Measurements from ENCODE around the gene DGKI. TPM values are rescaled to one million over a fixed set of nuclear protein-coding genes. Genes with fewer than 3 reads are reported as not detected.

The DGKI gene
- total and polyA plus RNA-seq, 10 donors = 0.03 to 1.0 (median 0.45) TPM

DNA sequence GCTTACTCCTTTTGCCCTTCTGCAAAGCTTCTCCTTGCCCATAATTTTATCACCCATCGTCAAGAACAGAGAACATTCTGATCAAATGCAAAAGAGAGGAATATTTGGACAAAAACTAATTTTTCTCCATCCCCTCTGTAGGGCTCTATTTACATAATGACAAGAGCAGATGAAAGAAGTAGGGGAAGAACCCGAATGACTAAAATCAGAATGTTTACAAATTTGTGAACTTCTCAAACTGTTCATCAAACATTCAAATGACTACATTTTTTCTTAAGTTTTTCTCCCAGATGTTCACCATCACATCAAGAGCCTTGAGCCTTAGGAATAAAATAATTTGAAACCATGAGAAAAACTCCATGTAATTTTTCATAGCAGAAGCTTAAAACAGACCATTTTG, 119.4 kb downstream of the DGKI start:
- no peak for TF ChIP-seq POLR2AphosphoS5 (IDR thresholded peaks at IDR 0.05)
- no peak for TF ChIP-seq POLR2A (IDR thresholded peaks at IDR 0.05)
- TF ChIP-seq, protein P1, sequence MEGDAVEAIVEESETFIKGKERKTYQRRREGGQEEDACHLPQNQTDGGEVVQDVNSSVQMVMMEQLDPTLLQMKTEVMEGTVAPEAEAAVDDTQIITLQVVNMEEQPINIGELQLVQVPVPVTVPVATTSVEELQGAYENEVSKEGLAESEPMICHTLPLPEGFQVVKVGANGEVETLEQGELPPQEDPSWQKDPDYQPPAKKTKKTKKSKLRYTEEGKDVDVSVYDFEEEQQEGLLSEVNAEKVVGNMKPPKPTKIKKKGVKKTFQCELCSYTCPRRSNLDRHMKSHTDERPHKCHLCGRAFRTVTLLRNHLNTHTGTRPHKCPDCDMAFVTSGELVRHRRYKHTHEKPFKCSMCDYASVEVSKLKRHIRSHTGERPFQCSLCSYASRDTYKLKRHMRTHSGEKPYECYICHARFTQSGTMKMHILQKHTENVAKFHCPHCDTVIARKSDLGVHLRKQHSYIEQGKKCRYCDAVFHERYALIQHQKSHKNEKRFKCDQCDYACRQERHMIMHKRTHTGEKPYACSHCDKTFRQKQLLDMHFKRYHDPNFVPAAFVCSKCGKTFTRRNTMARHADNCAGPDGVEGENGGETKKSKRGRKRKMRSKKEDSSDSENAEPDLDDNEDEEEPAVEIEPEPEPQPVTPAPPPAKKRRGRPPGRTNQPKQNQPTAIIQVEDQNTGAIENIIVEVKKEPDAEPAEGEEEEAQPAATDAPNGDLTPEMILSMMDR (IDR thresholded peaks at IDR 0.05 in 8 of 11, conservative IDR thresholded peaks at IDR 0.05 in 3 of 11) = no peak
- DNase-seq = no peak
- H3K4me1 ChIP-seq = no peaks in the 10 kb centered on the region
- no peak overlapping the region for H3K27ac ChIP-seq
- 63 to 83% (median 75%) methylated on average over 2 of the region's 2 CpGs for WGBS, 5 donors
- H3K27me3 ChIP-seq (replicated peaks in 1 of 7) = no peaks in the 10 kb centered on the region
- no peaks in the 10 kb centered on the region for H3K36me3 ChIP-seq
- intact Hi-C loops (cut with DNase I; ENCODE audit: low total_unique reads) = no loop called here
- H3K9me3 ChIP-seq = no peaks in the 10 kb centered on the region
- no peak overlapping the region for H3K4me3 ChIP-seq

DNA sequence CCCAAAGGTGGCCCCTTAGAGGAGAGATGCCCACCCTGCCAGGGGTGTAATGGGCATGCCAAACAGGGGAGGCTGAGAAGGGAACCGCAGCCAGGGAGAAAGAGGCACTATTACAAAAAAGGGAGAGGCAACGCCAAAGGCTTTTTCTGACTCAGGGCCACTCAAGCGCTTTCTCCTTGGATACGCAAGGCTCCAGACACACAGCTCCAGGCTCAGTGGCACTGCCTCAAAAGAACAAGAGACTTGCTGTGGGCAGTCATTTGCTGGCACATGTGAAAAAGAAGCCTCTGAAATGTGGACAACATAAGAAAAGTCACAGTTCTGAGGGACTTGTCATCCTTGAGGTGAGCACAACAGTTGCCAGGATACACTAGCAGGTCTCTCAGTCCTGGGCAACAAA, 128.4 kb downstream of the DGKI start:
- Histone ChIP-seq H3K36me3 (no peaks in the 10 kb centered on the region), H3K4me3 (no peak overlapping the region), H3K9me3 (no peaks in the 10 kb centered on the region), H3K27ac (no peak overlapping the region), H3K27me3 (replicated peaks in 1 of 7) (no peaks in the 10 kb centered on the region), H3K4me1 (peaks cover 0 to 5% (median 0%) of the 10 kb centered on the region in 6 donors)
- DNase-seq = no peak
- intact Hi-C loops (cut with DNase I; ENCODE audit: low total_unique reads) = no loop called here
- TF ChIP-seq POLR2AphosphoS5 (IDR thresholded peaks at IDR 0.05) = no peak
- TF ChIP-seq, protein P1 (IDR thresholded peaks at IDR 0.05 in 8 of 11, conservative IDR thresholded peaks at IDR 0.05 in 3 of 11) = no peak
- no peak for TF ChIP-seq POLR2A (IDR thresholded peaks at IDR 0.05)
- WGBS, 5 donors = 80 to 92% (median 88%) methylated on average over 3 to 4 of the region's 4 CpGs

DNA sequence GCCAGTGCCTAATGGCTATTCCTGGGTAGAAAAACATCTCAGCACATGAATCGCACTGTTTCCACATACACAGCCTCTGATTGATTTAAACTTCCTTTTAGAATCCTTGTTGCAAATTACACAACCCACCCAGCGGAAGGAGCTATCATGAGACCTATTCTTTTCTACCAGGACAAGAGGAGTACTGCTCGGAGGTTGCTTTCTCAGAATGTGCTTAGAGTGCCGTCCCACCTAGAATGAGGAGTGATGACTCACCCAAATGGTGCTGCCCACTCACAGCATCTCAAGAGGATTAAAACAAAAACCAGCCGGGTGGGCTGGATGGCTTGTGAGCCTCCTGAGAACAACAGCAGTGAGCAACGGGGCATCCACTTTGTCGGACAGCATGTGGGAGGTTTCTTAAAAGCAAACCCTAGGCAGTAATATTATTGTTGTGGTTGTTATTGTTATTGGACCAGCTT, 128.9 kb downstream of the DGKI start:
- intact Hi-C loops (cut with DNase I; ENCODE audit: low total_unique reads) = no loop called here
- no peak for DNase-seq
- Histone ChIP-seq H3K36me3 (no peaks in the 10 kb centered on the region), H3K4me3 (no peak overlapping the region), H3K4me1 (peaks cover 0 to 5% (median 0%) of the 10 kb centered on the region in 6 donors), H3K27me3 (replicated peaks in 1 of 7) (no peaks in the 10 kb centered on the region), H3K9me3 (no peaks in the 10 kb centered on the region), H3K27ac (no peak overlapping the region)
- 44 to 67% (median 45%) methylated on average over 7 of the region's 7 CpGs for whole genome bisulfite sequencing, 5 donors
- TF ChIP-seq POLR2AphosphoS5 (IDR thresholded peaks at IDR 0.05) (no peak), POLR2A (IDR thresholded peaks at IDR 0.05) (no peak)
- TF ChIP-seq, protein P1 (IDR thresholded peaks at IDR 0.05 in 8 of 11, conservative IDR thresholded peaks at IDR 0.05 in 3 of 11) = no peak

DNA sequence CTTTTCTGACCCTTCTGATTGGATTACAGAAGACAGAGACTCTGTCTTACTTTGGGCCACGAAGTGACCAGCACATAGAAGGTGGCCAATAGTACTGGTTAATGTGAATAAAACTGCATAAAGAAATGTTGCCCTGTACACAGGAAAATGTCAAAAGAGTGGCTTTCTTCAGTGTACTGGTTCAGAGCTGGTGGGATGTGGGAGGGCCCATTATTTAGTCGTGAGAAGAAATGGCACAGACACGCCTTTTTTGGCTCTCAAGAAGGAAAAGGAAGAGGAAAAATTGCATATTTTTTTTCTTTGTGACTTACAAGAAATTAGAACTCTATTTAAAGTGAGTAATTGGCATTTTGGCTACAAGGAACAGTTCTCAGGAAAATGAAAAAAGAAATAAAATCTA, 129.7 kb downstream of the DGKI start:
- TF ChIP-seq, protein P1 (IDR thresholded peaks at IDR 0.05 in 8 of 11, conservative IDR thresholded peaks at IDR 0.05 in 3 of 11) = no peak
- TF ChIP-seq POLR2AphosphoS5 (IDR thresholded peaks at IDR 0.05) (no peak), POLR2A (IDR thresholded peaks at IDR 0.05) (no peak)
- intact Hi-C loops (cut with DNase I; ENCODE audit: low total_unique reads) = no loop called here
- Histone ChIP-seq H3K27ac (no peak overlapping the region), H3K4me1 (peaks cover 0 to 5% (median 0%) of the 10 kb centered on the region in 6 donors), H3K36me3 (no peaks in the 10 kb centered on the region), H3K4me3 (no peak overlapping the region), H3K27me3 (replicated peaks in 1 of 7) (no peaks in the 10 kb centered on the region), H3K9me3 (no peaks in the 10 kb centered on the region)
- DNase-seq = no peak
- WGBS, 5 donors = 44 to 69% (median 50%) methylated on average over 3 of the region's 3 CpGs

Data from spleen (tissue), 11 donors.